ENCODE results near the gene SCGB1A1. TPM values are rescaled to one million over a fixed set of nuclear protein-coding genes. Genes with fewer than 3 reads are reported as not detected.

Gene SCGB1A1
- total and polyA plus RNA-seq, 2 donors (not counting 1 experiment from before 2014, with no cell fraction given) = not detected

- no peaks in the 10 kb centered on the region for H3K27me3 ChIP-seq (ENCODE audit: control insufficient read depth, insufficient read depth, low read length)
- TF ChIP-seq EZH2 (IDR thresholded peaks at IDR 0.05; ENCODE audit: low read length, missing control alignments) (no peak), CTCF (conservative IDR thresholded peaks at IDR 0.05 in 1 of 2, IDR thresholded peaks at IDR 0.05 in 1 of 2; ENCODE audit: low read depth in 1 of 2, low read length in 2 of 2) (no peak)
- no peaks in the 10 kb centered on the region for H3K9me3 ChIP-seq (ENCODE audit: control insufficient read depth, insufficient read depth, low read depth, low read length)
- H3K79me2 ChIP-seq (ENCODE audit: control insufficient read depth, insufficient read depth, low read length) = no peaks in the 10 kb centered on the region
- no peaks in the 10 kb centered on the region for H4K20me1 ChIP-seq (ENCODE audit: control insufficient read depth, extremely low read depth, insufficient read depth, low read length)
- H3K36me3 ChIP-seq (ENCODE audit: control insufficient read depth, insufficient read depth, low read length) = no peaks in the 10 kb centered on the region
- no peak for DNase-seq (ENCODE audit: low read depth in 2 of 2)
- peaks cover 30% of the 10 kb centered on the region for H3K4me1 ChIP-seq (ENCODE audit: control insufficient read depth, extremely low read depth, insufficient read depth, low read length)
- H3K27ac ChIP-seq (ENCODE audit: insufficient read depth, low read length) = no peak overlapping the region
- no peak overlapping the region for H3K4me2 ChIP-seq (ENCODE audit: extremely low read depth, insufficient read depth, low read length)
- H3K4me3 ChIP-seq (replicated peaks in 1 of 4; ENCODE audit: control extremely low read depth in 1 of 4, insufficient read depth in 1 of 4, low read depth in 3 of 4, low read length in 4 of 4) = no peak overlapping the region
- H3K9ac ChIP-seq (ENCODE audit: insufficient read depth, low read length) = no peak overlapping the region
- H2AFZ ChIP-seq (ENCODE audit: low read length) = no peak overlapping the region
Measured at GRCh38 chr11:62395885-62396551, 22.8 kb upstream of the SCGB1A1 start.

GRCh38 chr11:62398011-62398994, 20.5 kb upstream of the SCGB1A1 start:
- H3K9me3 ChIP-seq (ENCODE audit: control insufficient read depth, insufficient read depth, low read depth, low read length) = no peaks in the 10 kb centered on the region
- no peaks in the 10 kb centered on the region for H4K20me1 ChIP-seq (ENCODE audit: control insufficient read depth, extremely low read depth, insufficient read depth, low read length)
- TF ChIP-seq CTCF (conservative IDR thresholded peaks at IDR 0.05 in 1 of 2, IDR thresholded peaks at IDR 0.05 in 1 of 2; ENCODE audit: low read depth in 1 of 2, low read length in 2 of 2) = no peak
- TF ChIP-seq EZH2 (IDR thresholded peaks at IDR 0.05; ENCODE audit: low read length, missing control alignments) = no peak
- H3K36me3 ChIP-seq (ENCODE audit: control insufficient read depth, insufficient read depth, low read length) = no peaks in the 10 kb centered on the region
- no peaks in the 10 kb centered on the region for H3K27me3 ChIP-seq (ENCODE audit: control insufficient read depth, insufficient read depth, low read length)
- H3K79me2 ChIP-seq (ENCODE audit: control insufficient read depth, insufficient read depth, low read length) = no peaks in the 10 kb centered on the region
- H3K4me2 ChIP-seq (ENCODE audit: extremely low read depth, insufficient read depth, low read length) = no peak overlapping the region
- peaks cover 31% of the 10 kb centered on the region for H3K4me1 ChIP-seq (ENCODE audit: control insufficient read depth, extremely low read depth, insufficient read depth, low read length)
- H3K4me3 ChIP-seq (replicated peaks in 1 of 4; ENCODE audit: control extremely low read depth in 1 of 4, insufficient read depth in 1 of 4, low read depth in 3 of 4, low read length in 4 of 4) = no peak overlapping the region
- no peak overlapping the region for H2AFZ ChIP-seq (ENCODE audit: low read length)
- H3K27ac ChIP-seq (ENCODE audit: insufficient read depth, low read length) = no peak overlapping the region
- peak; percentile 43 to 73 for DNase-seq (ENCODE audit: low read depth in 2 of 2)
- H3K9ac ChIP-seq (ENCODE audit: insufficient read depth, low read length) = no peak overlapping the region

GRCh38 chr11:62399172-62399877, 19.5 kb upstream of the SCGB1A1 start:
- H3K9ac ChIP-seq (ENCODE audit: insufficient read depth, low read length) = no peak overlapping the region
- no peaks in the 10 kb centered on the region for H4K20me1 ChIP-seq (ENCODE audit: control insufficient read depth, extremely low read depth, insufficient read depth, low read length)
- H2AFZ ChIP-seq (ENCODE audit: low read length) = no peak overlapping the region
- H3K4me2 ChIP-seq (ENCODE audit: extremely low read depth, insufficient read depth, low read length) = no peak overlapping the region
- H3K27ac ChIP-seq (ENCODE audit: insufficient read depth, low read length) = no peak overlapping the region
- no peak overlapping the region for H3K4me3 ChIP-seq (replicated peaks in 1 of 4; ENCODE audit: control extremely low read depth in 1 of 4, insufficient read depth in 1 of 4, low read depth in 3 of 4, low read length in 4 of 4)
- no peaks in the 10 kb centered on the region for H3K79me2 ChIP-seq (ENCODE audit: control insufficient read depth, insufficient read depth, low read length)
- H3K9me3 ChIP-seq (ENCODE audit: control insufficient read depth, insufficient read depth, low read depth, low read length) = no peaks in the 10 kb centered on the region
- no peaks in the 10 kb centered on the region for H3K27me3 ChIP-seq (ENCODE audit: control insufficient read depth, insufficient read depth, low read length)
- H3K36me3 ChIP-seq (ENCODE audit: control insufficient read depth, insufficient read depth, low read length) = no peaks in the 10 kb centered on the region
- peaks cover 31% of the 10 kb centered on the region for H3K4me1 ChIP-seq (ENCODE audit: control insufficient read depth, extremely low read depth, insufficient read depth, low read length)
- TF ChIP-seq EZH2 (IDR thresholded peaks at IDR 0.05; ENCODE audit: low read length, missing control alignments) = no peak
- no peak for TF ChIP-seq CTCF (conservative IDR thresholded peaks at IDR 0.05 in 1 of 2, IDR thresholded peaks at IDR 0.05 in 1 of 2; ENCODE audit: low read depth in 1 of 2, low read length in 2 of 2)
- peak in 1 of 2 donors; percentile 44 for DNase-seq (ENCODE audit: low read depth in 2 of 2)
